Heart right ventricle (tissue), 16 donors: ENCODE measurements around the gene RASSF8. TPM values are rescaled to one million over a fixed set of nuclear protein-coding genes. Genes with fewer than 3 reads are reported as not detected.

Experiments used
- ATAC-seq, 8 donors: fragments of 200-7000 bp; cut with Tn5 transposase; one replicate each; pipeline ENCODE4 v1.9.1; 2020; ENCODE audit warnings: mild to moderate bottlenecking in 8 of 8, moderate library complexity in 8 of 8, moderate number of reproducible peaks in 1 of 8
- DNase-seq, 2 donors: peaks; one replicate each; pipeline ENCODE4 v3.0.0-alpha.2; 2020
- H3K27ac ChIP-seq, 10 donors: fragments of 200-600 bp; sonication (generic) in 2 of 10; one replicate each; pipeline versions ENCODE4 v1.5.0 to v1.8.0; 2020 to 2022; ENCODE audit warnings: mild to moderate bottlenecking in 3 of 10
- H3K27me3 ChIP-seq, 7 donors: fragments of 200-600 bp; one replicate each; pipeline ENCODE4 v1.8.0; 2021 to 2022; ENCODE audit warnings: mild to moderate bottlenecking in 2 of 7
- H3K36me3 ChIP-seq, 9 donors: fragments of 200-600 bp; sonication (generic) in 1 of 9; one replicate each; pipeline versions ENCODE4 v1.5.0 to v1.8.0; 2020 to 2022; ENCODE audit warnings: mild to moderate bottlenecking in 2 of 9
- H3K4me1 ChIP-seq, 9 donors: fragments of 200-600 bp; sonication (generic) in 1 of 9; one replicate each; pipeline versions ENCODE4 v1.5.0 to v1.8.0; 2020 to 2022; ENCODE audit warnings: mild to moderate bottlenecking in 4 of 9
- H3K4me3 ChIP-seq, 10 donors: fragments of 200-600 bp; sonication (generic) in 2 of 10; one replicate each; pipeline versions ENCODE4 v1.5.0 to v1.8.0; 2020 to 2022; ENCODE audit warnings: mild to moderate bottlenecking in 7 of 10, moderate library complexity in 2 of 10
- H3K9me3 ChIP-seq, 11 donors: fragments of 200-600 bp in 10 of 11; sonication (generic) in 2 of 11; one replicate each; pipeline versions ENCODE4 v1.5.0 to v1.8.0; 2013 to 2022; ENCODE audit warnings: mild to moderate bottlenecking in 2 of 11, control low read depth in 1 of 11, moderate library complexity in 1 of 11
- WGBS, 2 donors: extraction: QIAGEN DNeasy Blood & Tissue Kit; methylation state at CpG; one replicate each; pipeline ENCODE4 v1.1.7; 2013; ENCODE audit warnings: inconsistent platforms in 1 of 2; 5-methylcytosine and 5-hydroxymethylcytosine counted together
- intact Hi-C, 10 donors: fragments of 100-400 bp; cut with DNase I; formaldehyde crosslinking; loops; one replicate each; pipeline versions ENCODE4 v1.11.1 to v1.14.2; 2022
- polyA plus RNA-seq, 2 donors: library from polyadenylated mRNA; stranded (reverse); fragments of 200-250 nt; gene quantifications; one replicate each; pipeline ENCODE4 v1.2.3, GENCODE V29; 2013
- total RNA-seq, 10 donors: library from RNA; stranded (reverse); fragmentation: NEBNext Ultra II Directional in 3 of 10; extraction: Animal tissue kit (Norgen Biotek cat#: 25700) in 3 of 10; gene quantifications; one replicate each; pipeline versions ENCODE4 v1.2.1 to v1.2.4, GENCODE V29; 2021 to 2023
- TF ChIP-seq, protein P1 (sequence below), 9 donors: fragments of 200-600 bp; sonication (generic) in 2 of 9; IDR thresholded peaks; one replicate each; pipeline versions ENCODE4 v1.5.0 to v1.8.0; 2021 to 2022; ENCODE audit warnings: antibody characterized with exemption in 9 of 9, mild to moderate bottlenecking in 5 of 9, moderate library complexity in 1 of 9
- donor health status: Arrhythmogenic right ventricular cardiomyopathy.
- donor health status: ischemic (EF 13 %, LVEDD 7.1; RV severe dilation, severe dysfunction).
- donor health status: healthy with polysubstance abuse.
- donor health status: DM: no; HTN: yes; CAD: no.
- donor health status: DM: no; HTN: no; CAD: no.
- donor health status: ischemic (EF 25% LVEDD 6.9; RV normal size, moderate dysfunction).
- donor health status: ischemic (EF 25% LVEDD 5.7; RV mildly dilated, moderate dysfunction).
- donor health status: healthy.
- donor health status: DM: yes; HTN: yes; CAD: no.
- donor health status: Ischemic cardiomyopathy.
- donor health status: ischemic (EF 35%, LVEDD 5.7; RV mildly dilated, moderate dysfunction).
- donor health status: nonischemic (EF 11% LVEDD 7.7; RV severe dilation, severe dysfunction).
- donor health status: DM: yes; HTN: yes; CAD: no.
- donor health status: PGD.
- donor health status: ischemic (EF 29% LVEDD 5.4; RV normal size, mild dysfunction).
- donor health status: nonischemic (EF 23%, LVEDD 6.1; RV moderate dilation, normal function).

Gene RASSF8
- total and polyA plus RNA-seq, 12 donors: 5.7 to 43.9 (median 28.9) TPM

DNA sequence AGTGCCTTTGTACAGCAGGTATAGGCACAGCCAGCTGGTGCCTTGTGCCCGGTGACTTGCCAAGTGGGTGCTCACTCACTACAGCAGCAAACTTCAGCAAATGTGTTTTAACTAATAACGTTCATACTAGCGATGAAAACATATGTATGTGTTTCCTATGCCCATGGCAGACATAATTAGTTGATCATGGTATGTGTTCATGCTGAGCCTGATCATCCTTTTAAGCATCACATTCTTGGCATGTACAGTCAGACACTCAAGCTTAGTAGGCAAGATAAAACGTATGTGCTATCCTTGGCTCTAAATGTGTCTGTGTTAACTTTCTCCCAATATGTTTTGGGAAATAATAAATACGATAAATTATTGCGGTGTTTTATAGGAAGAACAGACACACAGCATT, 55.6 kb downstream of the RASSF8 start:
- WGBS, 2 donors: 72 to 76% methylated on average over 6 of the region's 6 CpGs
- Histone ChIP-seq H3K27me3 (no peaks in the 10 kb centered on the region), H3K36me3 (no peaks in the 10 kb centered on the region), H3K9me3 (no peaks in the 10 kb centered on the region), H3K4me3 (no peak overlapping the region), H3K27ac (peak overlapping the region in 1 of 10 donors; percentile 19), H3K4me1 (peaks cover 9 to 64% (median 45%) of the 10 kb centered on the region in 9 donors)
- TF ChIP-seq, protein P1, sequence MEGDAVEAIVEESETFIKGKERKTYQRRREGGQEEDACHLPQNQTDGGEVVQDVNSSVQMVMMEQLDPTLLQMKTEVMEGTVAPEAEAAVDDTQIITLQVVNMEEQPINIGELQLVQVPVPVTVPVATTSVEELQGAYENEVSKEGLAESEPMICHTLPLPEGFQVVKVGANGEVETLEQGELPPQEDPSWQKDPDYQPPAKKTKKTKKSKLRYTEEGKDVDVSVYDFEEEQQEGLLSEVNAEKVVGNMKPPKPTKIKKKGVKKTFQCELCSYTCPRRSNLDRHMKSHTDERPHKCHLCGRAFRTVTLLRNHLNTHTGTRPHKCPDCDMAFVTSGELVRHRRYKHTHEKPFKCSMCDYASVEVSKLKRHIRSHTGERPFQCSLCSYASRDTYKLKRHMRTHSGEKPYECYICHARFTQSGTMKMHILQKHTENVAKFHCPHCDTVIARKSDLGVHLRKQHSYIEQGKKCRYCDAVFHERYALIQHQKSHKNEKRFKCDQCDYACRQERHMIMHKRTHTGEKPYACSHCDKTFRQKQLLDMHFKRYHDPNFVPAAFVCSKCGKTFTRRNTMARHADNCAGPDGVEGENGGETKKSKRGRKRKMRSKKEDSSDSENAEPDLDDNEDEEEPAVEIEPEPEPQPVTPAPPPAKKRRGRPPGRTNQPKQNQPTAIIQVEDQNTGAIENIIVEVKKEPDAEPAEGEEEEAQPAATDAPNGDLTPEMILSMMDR (IDR thresholded peaks at IDR 0.05): no peak
- DNase-seq (no peak), ATAC-seq (no peak)
- intact Hi-C loops: loop anchor here in 6 of 10 donors (5.0 to 10.0 kb wide), 4 partner anchors 37 to 59 kb away; partner anchors contain the start of gene RASSF8 (in 3 of the 6)

DNA sequence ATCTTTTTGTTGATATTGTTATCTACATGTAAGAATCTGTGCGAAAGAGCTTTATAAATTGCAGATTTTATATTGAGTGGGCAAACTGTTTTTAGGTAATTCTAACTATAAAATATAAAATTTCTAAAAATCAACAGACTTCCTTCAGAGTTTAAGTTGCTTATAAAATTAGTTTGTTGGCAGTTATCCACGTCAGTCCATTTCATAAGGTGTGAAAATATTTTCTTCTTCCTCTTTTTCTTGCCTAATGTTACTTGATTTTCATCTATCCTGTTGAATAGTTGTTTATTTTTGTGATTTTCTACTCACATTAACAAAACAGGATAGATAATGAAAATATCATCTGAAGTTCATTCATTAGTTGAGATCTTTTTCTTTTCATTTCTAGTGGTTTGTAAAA, 58.0 kb downstream of the RASSF8 start:
- no peak for DNase-seq
- H3K4me3 ChIP-seq: no peak overlapping the region
- no peak overlapping the region for H3K27ac ChIP-seq
- WGBS, 2 donors: 54 to 62% methylated on average over 2 of the region's 2 CpGs
- no peaks in the 10 kb centered on the region for H3K27me3 ChIP-seq
- H3K36me3 ChIP-seq: no peaks in the 10 kb centered on the region
- no peaks in the 10 kb centered on the region for H3K9me3 ChIP-seq
- TF ChIP-seq, protein P1 (IDR thresholded peaks at IDR 0.05): no peak
- intact Hi-C loops: loop anchor here in 4 of 10 donors (2.0 to 10.0 kb wide), 4 partner anchors 54 to 579 kb away; partner anchors contain the start of gene RASSF8 (in 2 of the 4)
- peaks cover 0 to 45% (median 20%) of the 10 kb centered on the region in 9 donors for H3K4me1 ChIP-seq
- no peak for ATAC-seq

DNA sequence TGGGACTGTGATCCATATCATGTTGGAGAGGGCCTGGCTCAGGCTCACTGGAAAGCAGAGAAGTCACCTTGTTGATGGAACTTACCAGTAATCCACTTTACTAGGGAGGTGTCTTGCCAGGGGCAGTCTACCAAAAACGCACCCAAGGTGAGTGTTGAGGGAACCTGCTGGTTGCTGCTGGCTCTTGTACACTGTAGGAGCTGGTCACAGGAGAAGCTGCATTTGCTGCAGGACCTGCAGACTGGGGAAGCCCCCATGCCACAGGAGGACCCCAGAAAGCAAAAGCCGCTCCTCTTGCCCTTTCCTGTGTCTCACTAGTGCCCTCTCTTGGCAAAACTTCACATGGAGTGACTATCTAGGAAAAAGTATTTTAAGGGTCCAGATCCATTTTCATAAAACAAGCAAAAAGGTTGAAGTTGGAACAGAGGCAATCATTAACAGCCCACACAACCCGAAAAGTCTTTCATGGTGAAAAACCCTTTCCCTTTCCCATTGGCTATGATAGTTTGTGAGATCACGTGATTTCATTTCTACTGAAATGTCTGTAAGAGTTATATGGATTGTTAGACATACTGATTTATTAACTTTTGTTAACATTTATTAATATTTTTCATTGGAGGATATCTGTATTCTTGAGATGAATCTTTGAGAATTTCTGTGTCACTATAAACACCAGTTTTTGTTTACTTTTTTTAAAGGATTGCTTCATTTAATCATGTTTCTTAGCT, 59.2 kb downstream of the RASSF8 start:
- Histone ChIP-seq H3K4me1 (peaks cover 0 to 50% (median 18%) of the 10 kb centered on the region in 9 donors), H3K27ac (no peak overlapping the region), H3K36me3 (no peaks in the 10 kb centered on the region), H3K9me3 (no peaks in the 10 kb centered on the region), H3K4me3 (peak overlapping the region in 1 of 10 donors; percentile 10), H3K27me3 (no peaks in the 10 kb centered on the region)
- intact Hi-C loops: loop anchor here in 4 of 10 donors (2.0 to 10.0 kb wide), 4 partner anchors 55 to 580 kb away; partner anchors contain the start of gene RASSF8 (in 2 of the 4)
- TF ChIP-seq, protein P1 (IDR thresholded peaks at IDR 0.05): peak; percentile 30 to 75 (median 61)
- DNase-seq (peak in 1 of 2 donors; percentile 12), ATAC-seq (peak in 6 of 8 donors; percentile 28 to 77 (median 44))
- WGBS, 2 donors: 62 to 78% methylated on average over 4 of the region's 4 CpGs

DNA sequence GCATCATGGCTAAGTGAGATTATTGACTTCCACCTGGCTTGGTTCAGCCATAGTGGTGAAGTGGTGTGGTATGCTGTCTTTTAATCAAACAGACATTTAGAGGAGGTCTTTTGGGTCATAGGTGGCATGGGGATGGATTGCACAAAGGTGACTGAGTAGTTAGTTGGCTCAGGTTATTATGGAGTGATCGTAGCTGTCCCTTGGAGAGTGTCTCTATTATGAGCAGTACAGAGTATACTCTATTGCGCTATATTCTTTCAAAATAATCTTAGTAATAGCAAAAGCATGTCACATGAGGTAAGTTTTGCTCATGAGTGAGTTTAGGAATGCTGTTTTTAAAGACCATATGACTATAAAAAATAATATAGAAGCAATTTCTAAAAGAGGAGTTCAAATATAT, 60.4 kb downstream of the RASSF8 start:
- Histone ChIP-seq H3K4me1 (peaks cover 0 to 40% (median 14%) of the 10 kb centered on the region in 9 donors), H3K9me3 (no peaks in the 10 kb centered on the region), H3K27ac (no peak overlapping the region), H3K36me3 (no peaks in the 10 kb centered on the region), H3K4me3 (no peak overlapping the region), H3K27me3 (no peaks in the 10 kb centered on the region)
- 98 to 100% methylated on average over 2 of the region's 2 CpGs for WGBS, 2 donors
- TF ChIP-seq, protein P1 (IDR thresholded peaks at IDR 0.05): no peak
- intact Hi-C loops: loop anchor here in 3 of 10 donors (5.0 to 10.0 kb wide), 3 partner anchors 57 to 582 kb away; partner anchors contain the start of gene RASSF8 (in 1 of the 3)
- ATAC-seq: peak in 1 of 8 donors; percentile 31
- no peak for DNase-seq
